Breast epithelium (tissue), 3 donors: ENCODE results near the gene CCDC85C.

ENCODE experiments used
- POLR2A ChIP-seq: fragments of 450-650 bp; IDR thresholded peaks from one replicate; pipeline ENCODE4 v1.6.1; 2016; ENCODE audit warnings: antibody characterized with exemption, mild to moderate bottlenecking, moderate library complexity
- POLR2AphosphoS5 ChIP-seq, 3 donors: sonication (generic); formaldehyde crosslinking; IDR thresholded peaks; one replicate each; pipeline ENCODE4 v1.6.1; 2017; ENCODE audit warnings: antibody characterized with exemption in 3 of 3
- TF ChIP-seq, protein P1 (sequence below), 3 donors: fragments of 450-650 bp; IDR thresholded peaks; one replicate each; pipeline ENCODE4 v1.5.1; 2016 to 2017; ENCODE audit warnings: antibody characterized with exemption in 3 of 3, mild to moderate bottlenecking in 3 of 3, moderate library complexity in 3 of 3

DNA sequence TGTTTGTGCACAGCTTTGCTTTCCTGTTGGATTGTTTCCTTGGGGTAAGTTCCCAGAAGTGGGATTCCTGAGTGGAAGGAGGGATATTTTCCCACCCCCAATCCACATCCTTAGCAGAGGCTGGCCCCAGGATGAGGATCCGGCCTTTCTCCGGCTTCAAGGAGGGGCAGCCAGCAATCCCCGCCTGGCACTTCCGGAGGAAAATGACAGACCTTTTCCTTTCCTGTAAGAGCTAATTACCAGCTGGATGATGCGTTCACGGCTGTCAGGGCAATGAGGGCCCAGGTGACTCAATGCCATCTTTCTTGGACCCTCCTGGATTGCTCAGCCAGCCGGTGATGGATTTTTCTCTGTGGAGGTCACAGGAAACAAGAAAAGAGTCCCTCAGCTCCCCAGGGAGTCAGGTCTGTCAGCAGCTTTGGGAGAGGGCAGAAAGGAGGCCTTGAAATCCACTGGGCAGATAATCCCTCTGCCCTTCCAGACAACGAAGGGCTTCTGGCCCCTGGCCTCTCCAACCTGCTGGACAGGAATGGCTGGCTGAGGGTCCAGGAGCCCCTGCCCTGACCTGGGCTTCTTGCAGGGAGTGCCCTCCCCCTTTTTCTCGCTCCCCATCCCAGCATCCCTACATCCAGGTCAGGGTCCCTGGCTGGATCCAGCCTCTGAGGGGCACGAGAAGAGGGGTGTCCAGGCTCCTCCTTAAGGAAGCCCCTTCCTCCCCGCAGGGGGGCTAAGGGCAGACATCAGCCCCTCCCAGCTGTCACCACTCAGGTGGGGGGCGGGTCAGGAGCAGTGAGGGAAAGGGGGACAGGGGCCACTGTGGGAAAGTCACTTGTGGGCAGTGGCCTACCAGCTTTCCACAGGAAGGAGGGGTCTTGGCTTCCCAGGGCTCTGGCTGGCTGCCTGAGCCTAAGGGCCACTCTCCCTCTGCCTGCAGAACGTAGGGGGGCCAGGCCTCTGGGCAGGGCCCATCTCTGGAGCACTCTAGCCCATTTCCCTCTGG is 16.1 kb upstream of the CCDC85C start:
- TF ChIP-seq POLR2A (no peak), POLR2AphosphoS5 (IDR thresholded peaks at IDR 0.05) (peak in 1 of 3 donors; percentile 73)
- TF ChIP-seq, protein P1, sequence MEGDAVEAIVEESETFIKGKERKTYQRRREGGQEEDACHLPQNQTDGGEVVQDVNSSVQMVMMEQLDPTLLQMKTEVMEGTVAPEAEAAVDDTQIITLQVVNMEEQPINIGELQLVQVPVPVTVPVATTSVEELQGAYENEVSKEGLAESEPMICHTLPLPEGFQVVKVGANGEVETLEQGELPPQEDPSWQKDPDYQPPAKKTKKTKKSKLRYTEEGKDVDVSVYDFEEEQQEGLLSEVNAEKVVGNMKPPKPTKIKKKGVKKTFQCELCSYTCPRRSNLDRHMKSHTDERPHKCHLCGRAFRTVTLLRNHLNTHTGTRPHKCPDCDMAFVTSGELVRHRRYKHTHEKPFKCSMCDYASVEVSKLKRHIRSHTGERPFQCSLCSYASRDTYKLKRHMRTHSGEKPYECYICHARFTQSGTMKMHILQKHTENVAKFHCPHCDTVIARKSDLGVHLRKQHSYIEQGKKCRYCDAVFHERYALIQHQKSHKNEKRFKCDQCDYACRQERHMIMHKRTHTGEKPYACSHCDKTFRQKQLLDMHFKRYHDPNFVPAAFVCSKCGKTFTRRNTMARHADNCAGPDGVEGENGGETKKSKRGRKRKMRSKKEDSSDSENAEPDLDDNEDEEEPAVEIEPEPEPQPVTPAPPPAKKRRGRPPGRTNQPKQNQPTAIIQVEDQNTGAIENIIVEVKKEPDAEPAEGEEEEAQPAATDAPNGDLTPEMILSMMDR (IDR thresholded peaks at IDR 0.05), result no peak
